B cell (primary cell): Measurements from ENCODE around the gene CD72. TPM values are rescaled to one million over a fixed set of nuclear protein-coding genes. Genes with fewer than 3 reads are reported as not detected.

ENCODE experiments used
- ATAC-seq: fragments of 200-7000 bp; cut with Tn5 transposase; one replicate; pipeline ENCODE4 v1.10.0; 2021; ENCODE audit warnings: low read depth, mild to moderate bottlenecking, moderate number of reproducible peaks, moderate library complexity
- CTCF ChIA-PET: fragments of 350-600 bp; sonication (Branson Sonifier 250); formaldehyde crosslinking; loops from one replicate; lab custom pipeline; 2021; ENCODE audit warnings: antibody characterized with exemption, inconsistent platforms; lab: Charles Lee
- POLR2A ChIA-PET: fragments of 350-600 bp; sonication (Branson Sonifier 250); formaldehyde crosslinking; loops from one replicate; lab custom pipeline; 2021; ENCODE audit warnings: antibody characterized with exemption; lab: Charles Lee
- DNase-seq: peaks from one replicate; pipeline ENCODE4 v3.0.0; 2013
- H2AFZ ChIP-seq: 2 replicates; pipeline ENCODE4 v1.6.1; 2012; ENCODE audit warnings: mild to moderate bottlenecking, low read depth, low read length; ENCODE audit not compliant: insufficient read depth, poor library complexity, severe bottlenecking
- H3K27ac ChIP-seq, 2 donors: 1 replicate in 1 of 2; 2 replicates in 1 of 2; pipeline ENCODE4 v1.5.1; 2012 to 2013; ENCODE audit warnings: low read length in 2 of 2, mild to moderate bottlenecking in 2 of 2, moderate library complexity in 1 of 2
- H3K27me3 ChIP-seq, 4 experiments: fragments of 200-600 bp in 1 of 4; sonication (generic) in 1 of 4; replicated peaks in 1 of 4; 1 replicate in 2 of 4; 2 replicates in 2 of 4; pipeline versions ENCODE4 v1.6.1 to v1.7.0; 2013 to 2016; ENCODE audit warnings: low read length in 3 of 4, mild to moderate bottlenecking in 2 of 4, mixed read lengths in 1 of 4, moderate library complexity in 1 of 4; ENCODE audit not compliant: insufficient read depth in 4 of 4, control insufficient read depth in 3 of 4; ENCODE audit errors: control extremely low read depth in 1 of 4
- H3K36me3 ChIP-seq, 2 experiments: replicated peaks in 1 of 2; 1 replicate in 1 of 2; 2 replicates in 1 of 2; pipeline versions ENCODE4 v1.6.1 to v1.7.1; 2013; ENCODE audit warnings: low read length in 1 of 2; ENCODE audit not compliant: insufficient read depth in 2 of 2, control insufficient read depth in 1 of 2; ENCODE audit errors: control extremely low read depth in 1 of 2, extremely low read depth in 1 of 2
- H3K4me1 ChIP-seq, 2 donors: fragments of 200-600 bp in 1 of 2; sonication (generic) in 1 of 2; 1 replicate in 1 of 2; 2 replicates in 1 of 2; pipeline versions ENCODE4 v1.5.1 to v1.6.1; 2013 to 2017; ENCODE audit warnings: low read length in 2 of 2; ENCODE audit not compliant: control insufficient read depth in 2 of 2, insufficient read depth in 2 of 2
- H3K4me2 ChIP-seq: replicated peaks from 2 replicates; pipeline ENCODE3; 2012; ENCODE audit warnings: mild to moderate bottlenecking, low read depth, low read length; ENCODE audit not compliant: poor library complexity, severe bottlenecking
- H3K4me3 ChIP-seq, 5 experiments: fragments of 200-600 bp in 1 of 5; sonication (generic) in 1 of 5; 1 replicate in 3 of 5; 2 replicates in 2 of 5; pipeline versions ENCODE4 v1.5.1 to v1.7.0; 2011 to 2016; ENCODE audit warnings: low read length in 4 of 5, mild to moderate bottlenecking in 4 of 5, low read depth in 2 of 5, control low read depth in 1 of 5, moderate library complexity in 1 of 5; ENCODE audit not compliant: insufficient read depth in 1 of 5; ENCODE audit errors: control extremely low read depth in 1 of 5, extremely low read depth in 1 of 5
- H3K79me2 ChIP-seq: fragments of 200-600 bp; sonication (generic); one replicate; pipeline ENCODE4 v1.6.0; 2016; ENCODE audit warnings: low read length; ENCODE audit not compliant: control insufficient read depth, insufficient read depth
- H3K9ac ChIP-seq: fragments of 200-600 bp; sonication (generic); 2 replicates; pipeline ENCODE4 v1.6.1; 2017; ENCODE audit warnings: mild to moderate bottlenecking, low read length, moderate library complexity
- H3K9me3 ChIP-seq, 3 donors: one replicate each; pipeline versions ENCODE4 v1.6.1 to v1.7.1; 2013; ENCODE audit warnings: low read length in 2 of 3; ENCODE audit not compliant: control insufficient read depth in 2 of 3, insufficient read depth in 1 of 3; ENCODE audit errors: control extremely low read depth in 1 of 3
- H4K20me1 ChIP-seq: 2 replicates; pipeline ENCODE4 v1.6.0; 2012; ENCODE audit warnings: mild to moderate bottlenecking, low read length; ENCODE audit not compliant: insufficient read depth, control insufficient read depth, poor library complexity, severe bottlenecking
- H3K27ac Mint-ChIP-seq: one replicate; pipeline ENCODE4 v1.8.0; 2021; ENCODE audit warnings: mixed read lengths
- H3K27me3 Mint-ChIP-seq: one replicate; pipeline ENCODE4 v1.8.0; 2021; ENCODE audit warnings: mixed read lengths
- H3K4me1 Mint-ChIP-seq: one replicate; pipeline ENCODE4 v1.8.0; 2021; ENCODE audit warnings: mixed read lengths
- H3K4me3 Mint-ChIP-seq: one replicate; pipeline ENCODE4 v1.8.0; 2021; ENCODE audit warnings: mixed read lengths
- H3K9me3 Mint-ChIP-seq: one replicate; pipeline ENCODE4 v1.8.0; 2022; ENCODE audit warnings: mixed read lengths; ENCODE audit not compliant: insufficient read depth
- EZH2 ChIP-seq: IDR thresholded peaks from 2 replicates; pipeline ENCODE4 v1.6.1; 2012; ENCODE audit warnings: borderline replicate concordance, low read depth, mild to moderate bottlenecking, moderate library complexity, low read length; ENCODE audit not compliant: insufficient read depth, poor library complexity, severe bottlenecking
- WGBS: methylation state at CpG from one replicate; pipeline ENCODE4 v1.1.5; 2013; ENCODE audit warnings: missing lambda C conversion rate; ENCODE audit not compliant: insufficient coverage; 5-methylcytosine and 5-hydroxymethylcytosine counted together
- intact Hi-C: fragments of 100-400 bp; cut with micrococcal nuclease; formaldehyde crosslinking; loops from one replicate; pipeline ENCODE4 v1.10.0; 2022
- polyA plus RNA-seq: library from polyadenylated mRNA; depleted of rRNA; stranded (reverse); fragments of >200 nt; gene quantifications from 2 replicates; pipeline ENCODE4 v1.2.3, GENCODE V29; 2012
- total RNA-seq, 2 donors: library from RNA; stranded (reverse); fragments of 120-200 nt in 1 of 2; gene quantifications; 1 replicate in 1 of 2; 2 replicates in 1 of 2; pipeline versions ENCODE4 v1.2.3 to v1.2.4, GENCODE V29; 2013 to 2022
- TF ChIP-seq, protein P1 (sequence below): fragments of 200-600 bp; IDR thresholded peaks from one replicate; pipeline ENCODE4 v1.8.0; 2022; ENCODE audit warnings: antibody characterized with exemption, mild to moderate bottlenecking

The CD72 gene
- total and polyA plus RNA-seq, 2 donors (not counting 1 experiment from before 2014, with no cell fraction given) = 94.6 to 436 TPM

- Histone ChIP-seq H3K27ac (peak overlapping the region; percentile 99 to 100), H2AFZ (peak overlapping the region; percentile 86), H3K27me3 (no peaks in the 10 kb centered on the region), H4K20me1 (no peaks in the 10 kb centered on the region), H3K79me2 (peaks cover 26% of the 10 kb centered on the region), H3K9me3 (peaks cover 0 to 3% (median 0%) of the 10 kb centered on the region in 3 donors), H3K4me1 (peaks cover 32 to 58% of the 10 kb centered on the region in 2 donors), H3K4me3 (peak overlapping the region; percentile 50 to 93 (median 87)), H3K9ac (peak overlapping the region; percentile 84), H3K36me3 (peaks cover 0 to 14% of the 10 kb centered on the region in 2 experiments), H3K4me2 (peak overlapping the region; percentile 91)
- DNase-seq (no peak), ATAC-seq (no peak)
- Mint-ChIP-seq H3K27me3 (no peaks in the 10 kb centered on the region), H3K4me3 (peak overlapping the region; percentile 94), H3K4me1 (peaks cover 64% of the 10 kb centered on the region), H3K9me3 (no peaks in the 10 kb centered on the region), H3K27ac (peak overlapping the region; percentile 97)
- ChIA-PET POLR2A (interaction anchor here (0.7 to 4.6 kb wide), 14 partner anchors 9 to 577 kb away, joined by 3 to 62 read pairs (median 7); partner anchors contain the start of genes CD72, CREB3, FANCG and GBA2), CTCF (interaction anchor here (0.7 to 15.0 kb wide), 18 partner anchors 9 to 225 kb away, joined by 3 to 268 read pairs (median 7); partner anchors contain the start of genes CD72, CREB3, SIT1 and TESK1)
- TF ChIP-seq, protein P1, sequence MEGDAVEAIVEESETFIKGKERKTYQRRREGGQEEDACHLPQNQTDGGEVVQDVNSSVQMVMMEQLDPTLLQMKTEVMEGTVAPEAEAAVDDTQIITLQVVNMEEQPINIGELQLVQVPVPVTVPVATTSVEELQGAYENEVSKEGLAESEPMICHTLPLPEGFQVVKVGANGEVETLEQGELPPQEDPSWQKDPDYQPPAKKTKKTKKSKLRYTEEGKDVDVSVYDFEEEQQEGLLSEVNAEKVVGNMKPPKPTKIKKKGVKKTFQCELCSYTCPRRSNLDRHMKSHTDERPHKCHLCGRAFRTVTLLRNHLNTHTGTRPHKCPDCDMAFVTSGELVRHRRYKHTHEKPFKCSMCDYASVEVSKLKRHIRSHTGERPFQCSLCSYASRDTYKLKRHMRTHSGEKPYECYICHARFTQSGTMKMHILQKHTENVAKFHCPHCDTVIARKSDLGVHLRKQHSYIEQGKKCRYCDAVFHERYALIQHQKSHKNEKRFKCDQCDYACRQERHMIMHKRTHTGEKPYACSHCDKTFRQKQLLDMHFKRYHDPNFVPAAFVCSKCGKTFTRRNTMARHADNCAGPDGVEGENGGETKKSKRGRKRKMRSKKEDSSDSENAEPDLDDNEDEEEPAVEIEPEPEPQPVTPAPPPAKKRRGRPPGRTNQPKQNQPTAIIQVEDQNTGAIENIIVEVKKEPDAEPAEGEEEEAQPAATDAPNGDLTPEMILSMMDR = no peak
- no peak for TF ChIP-seq EZH2
- 38% methylated on average over 21 of the region's 25 CpGs for WGBS
- intact Hi-C loops = loop anchor here (5.0 kb wide), 3 partner anchors 170 to 540 kb away; partner anchors contain the start of genes ATOSB, FAM221B and TMEM8B
Observed at GRCh38 chr9:35656831-35657545, 38.8 kb upstream of the CD72 start.
